Measurements from ENCODE around the gene SKI. TPM values are rescaled to one million over a fixed set of nuclear protein-coding genes. Genes with fewer than 3 reads are reported as not detected.

Gene SKI
- total and polyA plus RNA-seq, 2 of the 8 experiments (the other 6 are each of a cell fraction or from before 2014, with no cell fraction given): 8.3 to 87.6 TPM

DNA sequence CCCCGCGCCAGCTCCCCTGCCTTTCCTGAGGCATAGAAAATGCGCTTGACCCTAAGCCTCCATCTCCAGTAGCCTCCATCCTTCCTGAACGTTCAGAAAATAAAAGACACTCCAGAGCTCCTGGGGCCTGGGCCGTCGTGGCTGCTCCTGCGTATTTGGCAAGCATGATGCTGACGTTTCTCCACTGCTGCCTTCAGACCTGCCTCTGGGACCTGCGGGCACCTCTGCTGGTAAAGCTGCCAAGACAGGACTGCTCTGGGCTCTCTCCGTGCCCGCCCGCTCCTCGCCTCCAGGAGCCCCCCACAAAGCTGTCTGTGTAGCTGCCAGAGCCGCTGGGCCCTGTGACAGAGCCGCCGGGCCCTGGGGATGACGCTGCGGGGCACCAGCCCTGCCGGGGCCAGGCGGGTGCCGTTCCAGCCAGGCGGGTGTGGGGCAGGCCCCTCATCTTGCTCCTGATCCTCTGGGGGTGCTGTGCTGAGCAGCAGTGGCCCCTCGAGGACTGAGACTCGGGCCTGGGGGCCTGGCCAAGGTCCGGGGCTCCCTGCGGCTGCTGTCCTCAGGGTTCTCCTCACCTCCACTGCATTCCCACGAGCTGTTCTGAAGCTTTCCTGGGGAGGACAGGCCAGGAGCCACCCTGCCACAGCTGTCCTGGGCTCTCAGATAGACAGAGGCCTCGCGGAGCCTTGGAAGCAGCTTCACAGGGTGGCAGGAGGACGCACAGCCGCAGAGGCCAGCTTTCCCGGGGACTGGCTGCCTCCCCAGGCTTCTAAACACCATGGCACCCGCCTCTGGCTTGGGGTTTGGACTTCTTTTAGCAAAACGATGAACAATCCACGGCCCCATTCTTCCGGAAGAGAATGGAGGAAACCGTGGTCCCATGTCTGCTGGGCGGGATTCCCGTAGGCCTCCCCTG lies 115.2 kb downstream of the SKI start (continued):
- TF ChIP-seq, protein P1, sequence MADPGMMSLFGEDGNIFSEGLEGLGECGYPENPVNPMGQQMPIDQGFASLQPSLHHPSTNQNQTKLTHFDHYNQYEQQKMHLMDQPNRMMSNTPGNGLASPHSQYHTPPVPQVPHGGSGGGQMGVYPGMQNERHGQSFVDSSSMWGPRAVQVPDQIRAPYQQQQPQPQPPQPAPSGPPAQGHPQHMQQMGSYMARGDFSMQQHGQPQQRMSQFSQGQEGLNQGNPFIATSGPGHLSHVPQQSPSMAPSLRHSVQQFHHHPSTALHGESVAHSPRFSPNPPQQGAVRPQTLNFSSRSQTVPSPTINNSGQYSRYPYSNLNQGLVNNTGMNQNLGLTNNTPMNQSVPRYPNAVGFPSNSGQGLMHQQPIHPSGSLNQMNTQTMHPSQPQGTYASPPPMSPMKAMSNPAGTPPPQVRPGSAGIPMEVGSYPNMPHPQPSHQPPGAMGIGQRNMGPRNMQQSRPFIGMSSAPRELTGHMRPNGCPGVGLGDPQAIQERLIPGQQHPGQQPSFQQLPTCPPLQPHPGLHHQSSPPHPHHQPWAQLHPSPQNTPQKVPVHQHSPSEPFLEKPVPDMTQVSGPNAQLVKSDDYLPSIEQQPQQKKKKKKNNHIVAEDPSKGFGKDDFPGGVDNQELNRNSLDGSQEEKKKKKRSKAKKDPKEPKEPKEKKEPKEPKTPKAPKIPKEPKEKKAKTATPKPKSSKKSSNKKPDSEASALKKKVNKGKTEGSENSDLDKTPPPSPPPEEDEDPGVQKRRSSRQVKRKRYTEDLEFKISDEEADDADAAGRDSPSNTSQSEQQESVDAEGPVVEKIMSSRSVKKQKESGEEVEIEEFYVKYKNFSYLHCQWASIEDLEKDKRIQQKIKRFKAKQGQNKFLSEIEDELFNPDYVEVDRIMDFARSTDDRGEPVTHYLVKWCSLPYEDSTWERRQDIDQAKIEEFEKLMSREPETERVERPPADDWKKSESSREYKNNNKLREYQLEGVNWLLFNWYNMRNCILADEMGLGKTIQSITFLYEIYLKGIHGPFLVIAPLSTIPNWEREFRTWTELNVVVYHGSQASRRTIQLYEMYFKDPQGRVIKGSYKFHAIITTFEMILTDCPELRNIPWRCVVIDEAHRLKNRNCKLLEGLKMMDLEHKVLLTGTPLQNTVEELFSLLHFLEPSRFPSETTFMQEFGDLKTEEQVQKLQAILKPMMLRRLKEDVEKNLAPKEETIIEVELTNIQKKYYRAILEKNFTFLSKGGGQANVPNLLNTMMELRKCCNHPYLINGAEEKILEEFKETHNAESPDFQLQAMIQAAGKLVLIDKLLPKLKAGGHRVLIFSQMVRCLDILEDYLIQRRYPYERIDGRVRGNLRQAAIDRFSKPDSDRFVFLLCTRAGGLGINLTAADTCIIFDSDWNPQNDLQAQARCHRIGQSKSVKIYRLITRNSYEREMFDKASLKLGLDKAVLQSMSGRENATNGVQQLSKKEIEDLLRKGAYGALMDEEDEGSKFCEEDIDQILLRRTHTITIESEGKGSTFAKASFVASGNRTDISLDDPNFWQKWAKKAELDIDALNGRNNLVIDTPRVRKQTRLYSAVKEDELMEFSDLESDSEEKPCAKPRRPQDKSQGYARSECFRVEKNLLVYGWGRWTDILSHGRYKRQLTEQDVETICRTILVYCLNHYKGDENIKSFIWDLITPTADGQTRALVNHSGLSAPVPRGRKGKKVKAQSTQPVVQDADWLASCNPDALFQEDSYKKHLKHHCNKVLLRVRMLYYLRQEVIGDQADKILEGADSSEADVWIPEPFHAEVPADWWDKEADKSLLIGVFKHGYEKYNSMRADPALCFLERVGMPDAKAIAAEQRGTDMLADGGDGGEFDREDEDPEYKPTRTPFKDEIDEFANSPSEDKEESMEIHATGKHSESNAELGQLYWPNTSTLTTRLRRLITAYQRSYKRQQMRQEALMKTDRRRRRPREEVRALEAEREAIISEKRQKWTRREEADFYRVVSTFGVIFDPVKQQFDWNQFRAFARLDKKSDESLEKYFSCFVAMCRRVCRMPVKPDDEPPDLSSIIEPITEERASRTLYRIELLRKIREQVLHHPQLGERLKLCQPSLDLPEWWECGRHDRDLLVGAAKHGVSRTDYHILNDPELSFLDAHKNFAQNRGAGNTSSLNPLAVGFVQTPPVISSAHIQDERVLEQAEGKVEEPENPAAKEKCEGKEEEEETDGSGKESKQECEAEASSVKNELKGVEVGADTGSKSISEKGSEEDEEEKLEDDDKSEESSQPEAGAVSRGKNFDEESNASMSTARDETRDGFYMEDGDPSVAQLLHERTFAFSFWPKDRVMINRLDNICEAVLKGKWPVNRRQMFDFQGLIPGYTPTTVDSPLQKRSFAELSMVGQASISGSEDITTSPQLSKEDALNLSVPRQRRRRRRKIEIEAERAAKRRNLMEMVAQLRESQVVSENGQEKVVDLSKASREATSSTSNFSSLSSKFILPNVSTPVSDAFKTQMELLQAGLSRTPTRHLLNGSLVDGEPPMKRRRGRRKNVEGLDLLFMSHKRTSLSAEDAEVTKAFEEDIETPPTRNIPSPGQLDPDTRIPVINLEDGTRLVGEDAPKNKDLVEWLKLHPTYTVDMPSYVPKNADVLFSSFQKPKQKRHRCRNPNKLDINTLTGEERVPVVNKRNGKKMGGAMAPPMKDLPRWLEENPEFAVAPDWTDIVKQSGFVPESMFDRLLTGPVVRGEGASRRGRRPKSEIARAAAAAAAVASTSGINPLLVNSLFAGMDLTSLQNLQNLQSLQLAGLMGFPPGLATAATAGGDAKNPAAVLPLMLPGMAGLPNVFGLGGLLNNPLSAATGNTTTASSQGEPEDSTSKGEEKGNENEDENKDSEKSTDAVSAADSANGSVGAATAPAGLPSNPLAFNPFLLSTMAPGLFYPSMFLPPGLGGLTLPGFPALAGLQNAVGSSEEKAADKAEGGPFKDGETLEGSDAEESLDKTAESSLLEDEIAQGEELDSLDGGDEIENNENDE (IDR thresholded peaks at IDR 0.05; ENCODE audit: insufficient replicate concordance, low read length): no peak
- TF ChIP-seq ATF2 (IDR thresholded peaks at IDR 0.05; ENCODE audit: low read length): no peak
- TF ChIP-seq JUND (IDR thresholded peaks at IDR 0.05; ENCODE audit: low read length): no peak
- no peak for TF ChIP-seq TCF12 (IDR thresholded peaks at IDR 0.05; ENCODE audit: low read depth, low read length)
- no peak for TF ChIP-seq PHF8 (conservative IDR thresholded peaks at IDR 0.05; ENCODE audit: low read depth, low read length)
- TF ChIP-seq JUN (IDR thresholded peaks at IDR 0.05; ENCODE audit: low read depth, low read length): no peak
- TF ChIP-seq YY1 (IDR thresholded peaks at IDR 0.05; ENCODE audit: low read depth, low read length): no peak
- no peak for TF ChIP-seq ASH2L (IDR thresholded peaks at IDR 0.05; ENCODE audit: low read length)

Data from H1 (cell line).